Activated CD8-positive, alpha-beta memory T cell treated with anti-CD3 and anti-CD28 coated beads for 1 hour (primary cell): ENCODE measurements around the gene OBP2A.

Experiments used
- DNase-seq, 2 donors: peaks; one replicate each; pipeline ENCODE4 v3.0.0-alpha.2; 2020; ENCODE audit warnings: low read depth in 1 of 2; ENCODE audit errors: extremely low read depth in 1 of 2

The OBP2A gene

GRCh38 chr9:135575995-135576631 is 30.2 kb downstream of the OBP2A start:
- no peak for DNase-seq

- DNase-seq = no peak
Observed at GRCh38 chr9:135577256-135577655, 31.3 kb downstream of the OBP2A start.

- DNase-seq = no peak
Observed at GRCh38 chr9:135579356-135579755, 33.4 kb downstream of the OBP2A start.

- no peak for DNase-seq
Observed at GRCh38 chr9:135579889-135580660, 34.1 kb downstream of the OBP2A start.

- no peak for DNase-seq
Observed at GRCh38 chr9:135580664-135581380, 34.9 kb downstream of the OBP2A start.

- DNase-seq = no peak
Observed at GRCh38 chr9:135581636-135582426, 35.9 kb downstream of the OBP2A start.

GRCh38 chr9:135582541-135582940 is 36.6 kb downstream of the OBP2A start:
- DNase-seq = no peak

GRCh38 chr9:135582966-135583687 is 37.2 kb downstream of the OBP2A start:
- DNase-seq = no peak

- no peak for DNase-seq
Observed at GRCh38 chr9:135583688-135584011, 37.7 kb downstream of the OBP2A start.

GRCh38 chr9:135584371-135584770 is 38.4 kb downstream of the OBP2A start:
- no peak for DNase-seq

GRCh38 chr9:135584934-135585333 is 39.0 kb downstream of the OBP2A start:
- no peak for DNase-seq

GRCh38 chr9:135586601-135587109 is 40.7 kb downstream of the OBP2A start:
- DNase-seq = no peak

- DNase-seq = no peak
Observed at GRCh38 chr9:135587658-135588057, 41.7 kb downstream of the OBP2A start.

- DNase-seq = no peak
Observed at GRCh38 chr9:135588371-135588770, 42.4 kb downstream of the OBP2A start.

- no peak for DNase-seq
Observed at GRCh38 chr9:135588886-135589595, 43.1 kb downstream of the OBP2A start.

GRCh38 chr9:135589596-135590485 is 43.9 kb downstream of the OBP2A start:
- DNase-seq = no peak

GRCh38 chr9:135590486-135591079 is 44.7 kb downstream of the OBP2A start:
- DNase-seq = no peak
